HG03045 (cell line): ENCODE data around the gene GPC6.

ENCODE experiments used
- ATAC-seq: cut with Tn5 transposase; IDR thresholded peaks from one replicate; pipeline ENCODE4 v1.9.1; 2021; ENCODE audit warnings: mild to moderate bottlenecking, moderate library complexity; ENCODE audit not compliant: unreplicated experiment

GPC6 gene

DNA sequence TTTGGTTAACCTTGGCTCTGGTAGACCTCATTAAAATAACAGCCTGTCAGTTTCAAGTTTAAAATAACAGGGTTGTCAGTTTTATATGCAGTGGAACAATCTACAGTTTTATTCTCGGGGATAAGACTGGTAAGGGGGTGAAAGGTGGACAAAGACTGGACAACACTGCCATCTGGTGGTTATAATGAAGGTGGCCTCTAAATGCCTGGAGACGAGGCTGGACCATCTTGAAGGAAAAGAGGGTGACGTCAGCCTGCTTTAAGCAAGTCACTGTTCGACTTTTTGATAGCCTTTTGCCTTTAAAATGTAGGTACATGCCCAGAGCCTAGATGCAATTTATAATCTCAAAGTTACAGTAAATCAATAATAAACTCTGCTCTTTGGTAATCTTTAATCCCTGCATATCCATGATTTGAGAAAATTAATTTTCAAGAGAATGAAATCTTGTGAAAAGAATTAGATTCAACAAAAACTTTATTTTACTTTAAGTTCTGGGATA, 1135.9 kb downstream of the GPC6 start:
- ATAC-seq, result peak; percentile 98

DNA sequence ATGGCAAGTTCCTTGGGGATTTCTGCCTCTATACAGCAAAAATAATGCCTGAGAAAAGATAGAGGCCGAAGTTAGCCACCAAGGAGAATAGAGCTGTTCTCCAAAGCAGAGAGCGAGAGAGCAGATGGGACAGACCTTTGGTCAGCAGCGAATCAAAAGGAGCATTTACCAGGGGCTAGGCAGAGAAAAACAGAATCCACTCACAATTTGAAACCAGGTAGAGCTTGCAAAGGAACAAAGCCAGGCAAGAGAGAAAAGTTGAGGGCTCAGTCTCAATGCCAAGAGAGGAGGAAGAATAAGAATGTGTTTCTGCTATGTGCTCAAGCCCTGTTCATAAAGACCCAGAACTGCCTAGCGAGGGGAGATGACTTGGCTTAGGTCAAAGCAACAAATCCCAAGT, 1140.1 kb downstream of the GPC6 start:
- no peak for ATAC-seq

DNA sequence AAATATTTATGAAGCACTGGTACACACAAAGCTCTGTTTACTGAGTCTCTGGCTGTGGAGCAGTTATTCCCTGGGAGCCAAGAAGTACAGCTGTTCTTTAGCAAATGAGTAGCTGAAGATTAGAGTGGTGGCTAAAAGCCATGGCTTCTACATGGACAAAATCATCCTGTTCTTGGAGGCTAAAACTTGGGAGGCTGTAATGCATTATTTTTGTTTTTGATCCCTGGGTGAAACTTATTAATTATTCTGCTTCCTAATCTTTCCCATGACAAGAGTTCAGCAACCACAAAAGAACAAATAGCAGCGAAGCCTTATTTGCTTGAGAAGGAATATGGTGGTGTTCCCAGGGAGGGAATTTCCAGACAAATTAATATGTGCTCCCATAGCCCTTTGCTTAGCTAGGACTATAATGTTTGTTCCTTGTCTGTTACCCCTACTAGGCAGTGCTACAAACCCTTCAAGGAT, 1143.4 kb downstream of the GPC6 start:
- no peak for ATAC-seq

DNA sequence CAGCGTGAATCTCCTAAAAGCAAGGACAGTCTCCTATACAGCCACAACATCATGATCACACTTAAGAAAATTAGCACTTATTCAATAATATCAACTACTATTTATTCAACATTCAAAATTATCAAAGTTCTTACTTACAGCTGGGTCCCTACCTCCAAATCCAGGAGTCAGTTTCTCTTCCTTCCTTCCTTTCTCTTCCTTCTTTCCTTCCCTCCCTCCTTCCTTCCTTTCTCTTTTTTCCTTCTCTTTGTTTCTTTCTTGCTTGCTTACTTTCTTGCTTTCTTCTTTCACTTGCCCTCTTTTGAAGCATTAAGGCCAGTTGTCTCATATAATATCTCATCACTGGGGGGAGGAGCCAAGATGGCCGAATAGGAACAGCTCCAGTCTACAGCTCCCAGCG, 1145.2 kb downstream of the GPC6 start:
- no peak for ATAC-seq

DNA sequence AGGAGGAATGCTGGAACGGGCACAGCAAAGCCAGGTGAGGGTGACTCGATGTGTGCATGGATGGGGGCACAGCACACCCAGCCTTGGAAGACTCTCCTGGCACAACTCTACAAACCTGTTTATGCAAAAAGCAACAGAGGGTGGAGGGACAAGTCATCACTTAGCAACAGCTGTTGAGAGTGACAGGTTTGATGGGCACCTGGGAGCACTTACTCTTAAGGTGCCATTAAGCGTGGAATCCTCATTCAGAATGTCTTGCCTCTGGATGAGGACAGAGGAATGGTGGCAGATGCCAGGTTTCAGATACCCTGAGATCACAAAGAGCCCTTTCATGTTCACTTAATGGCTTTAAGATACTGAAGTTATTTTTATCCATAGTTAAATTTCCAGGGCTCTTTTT, 1155.9 kb downstream of the GPC6 start:
- no peak for ATAC-seq

DNA sequence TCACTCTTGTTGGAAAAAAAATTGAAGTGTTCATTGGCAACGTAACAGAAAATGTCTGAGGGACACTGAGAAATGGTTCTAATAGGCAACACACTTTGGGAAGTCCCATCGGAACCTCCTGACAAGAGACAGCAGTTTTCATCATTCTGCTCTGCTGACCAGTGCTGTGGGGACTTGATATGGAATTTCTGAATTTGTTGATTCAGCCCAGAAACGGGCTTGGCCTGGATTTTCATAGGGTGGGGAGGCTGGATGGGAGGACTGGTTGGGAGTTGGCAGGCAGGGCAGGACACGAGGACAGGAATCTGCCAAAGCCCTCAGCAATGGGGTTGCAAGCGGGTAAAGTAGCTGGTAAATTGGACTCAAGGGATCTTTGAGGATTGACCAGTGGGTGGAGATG, 1156.4 kb downstream of the GPC6 start:
- no peak for ATAC-seq

DNA sequence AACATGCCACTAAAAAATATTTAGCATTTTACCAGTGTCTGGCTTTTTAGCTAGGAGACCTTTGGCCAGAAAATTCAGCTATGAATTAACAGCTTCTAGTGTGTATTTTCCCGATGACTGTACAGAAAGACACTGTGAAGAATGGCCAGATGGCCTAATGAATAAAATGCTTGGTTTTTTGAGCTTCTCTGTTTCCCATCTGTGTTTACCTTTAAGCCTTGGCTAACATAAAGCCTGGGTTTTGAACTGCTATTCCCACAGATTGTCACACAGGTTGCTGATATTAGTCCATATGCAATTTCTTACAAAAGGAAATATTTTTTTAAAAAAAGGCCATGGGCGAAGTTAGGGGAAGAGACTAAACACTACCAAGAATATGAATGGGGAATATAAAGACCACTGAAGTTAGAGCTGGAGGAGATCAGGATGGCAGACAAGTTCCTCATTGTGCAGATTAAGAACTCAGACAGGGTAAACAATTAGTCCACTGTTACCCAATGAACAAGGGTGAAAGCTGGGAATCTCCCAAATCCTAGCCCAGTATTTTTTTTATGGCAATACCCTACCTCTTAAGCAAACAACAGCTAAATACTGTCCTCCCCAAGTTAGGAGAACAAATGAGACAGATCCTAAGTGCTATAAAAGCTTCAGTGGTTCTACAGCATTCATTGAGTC, 1157.8 kb downstream of the GPC6 start:
- no peak for ATAC-seq

DNA sequence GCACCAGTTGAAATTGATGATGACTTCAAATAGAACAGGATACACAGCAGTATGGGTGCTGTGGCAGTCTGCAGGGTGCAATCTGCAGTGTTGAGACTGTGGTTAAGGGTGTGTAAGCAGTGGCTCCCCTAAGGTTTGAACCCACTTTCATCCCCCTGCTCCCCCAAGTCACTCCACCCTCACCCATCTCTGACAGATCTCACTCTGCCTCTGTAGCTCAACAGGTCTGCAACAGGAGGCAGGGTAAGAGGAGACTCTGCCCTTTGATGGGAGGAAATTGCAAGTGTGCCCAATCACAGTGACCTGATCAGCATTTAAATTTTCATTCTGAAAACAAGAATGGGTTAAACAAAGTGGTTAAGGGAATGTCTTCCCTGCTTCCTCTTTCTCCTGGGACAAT, 1160.4 kb downstream of the GPC6 start:
- ATAC-seq, result no peak

DNA sequence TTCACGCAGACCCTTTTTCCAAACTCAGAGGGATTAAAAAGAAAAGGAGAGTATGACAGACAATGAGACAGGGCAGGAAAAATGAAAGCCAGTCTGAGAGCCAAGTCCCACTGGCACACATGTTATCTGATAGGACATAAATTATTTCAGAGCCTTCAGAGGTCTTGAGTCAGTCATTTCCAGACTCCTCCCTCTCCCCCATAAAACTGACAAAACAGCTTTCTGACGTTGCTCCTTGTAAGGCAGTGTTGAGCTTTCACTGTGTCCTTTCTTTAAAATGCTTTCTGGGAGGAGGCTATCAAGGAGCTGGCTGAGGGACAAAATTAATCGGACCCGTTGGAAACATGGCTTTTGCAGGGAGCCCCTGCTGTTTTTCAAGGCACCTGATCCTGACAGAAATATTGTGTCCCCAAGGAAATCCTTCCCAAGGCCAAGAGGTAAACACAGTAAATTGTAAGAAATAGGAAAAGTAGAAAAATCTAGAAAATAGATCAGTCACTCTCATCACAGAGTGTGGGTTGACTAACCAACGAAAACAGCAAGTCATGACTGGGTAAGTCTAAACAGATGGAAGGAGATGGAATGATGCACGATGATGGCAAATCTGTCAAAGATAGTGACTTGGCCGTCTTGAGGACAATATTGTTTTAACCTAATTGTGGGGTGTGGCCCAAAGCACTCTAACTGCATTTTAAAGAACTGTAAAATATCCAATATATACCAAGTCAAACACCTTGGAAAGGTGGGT, 1163.2 kb downstream of the GPC6 start:
- no peak for ATAC-seq

DNA sequence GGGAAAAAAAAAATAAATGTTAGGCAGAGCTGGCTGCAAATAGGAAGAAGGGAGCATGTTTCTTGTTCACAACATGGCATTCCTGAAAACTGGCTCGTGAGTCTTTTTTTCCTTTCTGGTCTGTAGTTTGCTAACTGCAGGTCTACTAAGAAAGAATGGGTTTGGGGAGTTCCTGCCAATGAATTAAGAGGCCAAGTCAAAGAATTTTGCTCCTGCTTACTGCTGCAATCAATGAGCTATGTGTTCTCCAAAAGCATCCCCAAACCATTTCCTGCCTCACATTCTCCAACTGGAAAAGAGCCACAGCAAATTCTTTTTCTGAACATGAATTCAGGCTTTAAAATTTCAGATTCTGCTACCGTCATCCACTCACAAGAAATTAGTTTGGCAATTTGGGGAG, 1164.3 kb downstream of the GPC6 start:
- ATAC-seq, result no peak

DNA sequence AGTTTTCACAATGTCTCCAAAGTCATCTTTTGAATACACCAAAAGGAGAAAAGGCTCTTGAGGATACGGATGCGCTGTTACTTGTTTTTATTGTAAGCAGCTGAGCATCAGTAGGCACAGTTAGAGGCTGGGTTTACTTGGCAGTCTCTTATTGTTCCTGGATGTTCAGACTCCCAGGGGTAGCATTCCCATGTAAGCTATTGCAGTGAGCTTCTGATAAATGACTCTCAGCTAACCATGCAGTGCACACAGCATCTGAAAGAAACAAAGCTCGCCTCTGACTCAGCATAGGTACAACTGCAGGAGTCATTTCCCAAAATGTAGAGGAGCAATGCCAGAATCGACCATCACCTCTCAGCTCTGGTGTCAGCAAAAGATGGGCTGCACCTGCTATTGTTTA, 1168.1 kb downstream of the GPC6 start:
- ATAC-seq, result no peak

DNA sequence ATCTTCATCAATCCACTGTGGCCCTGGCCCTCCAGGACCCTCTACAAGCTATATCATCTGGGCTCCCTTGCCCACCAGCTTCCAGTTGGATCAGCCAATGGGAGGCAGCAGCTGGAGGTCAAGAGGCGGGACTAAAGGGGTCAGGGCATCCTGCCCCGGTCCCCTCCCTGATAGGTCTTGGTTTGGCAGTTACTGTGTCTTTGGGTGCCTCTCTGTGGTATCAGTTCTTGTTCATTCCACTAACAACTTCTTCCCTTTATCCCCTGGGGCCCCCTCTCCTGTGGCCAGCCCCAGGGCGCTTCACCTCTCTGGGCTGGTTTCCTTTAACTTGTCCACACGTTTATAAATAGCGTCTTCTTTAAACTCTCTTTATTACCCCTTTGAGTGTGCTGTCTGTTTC, 1169.3 kb downstream of the GPC6 start:
- ATAC-seq, result no peak

DNA sequence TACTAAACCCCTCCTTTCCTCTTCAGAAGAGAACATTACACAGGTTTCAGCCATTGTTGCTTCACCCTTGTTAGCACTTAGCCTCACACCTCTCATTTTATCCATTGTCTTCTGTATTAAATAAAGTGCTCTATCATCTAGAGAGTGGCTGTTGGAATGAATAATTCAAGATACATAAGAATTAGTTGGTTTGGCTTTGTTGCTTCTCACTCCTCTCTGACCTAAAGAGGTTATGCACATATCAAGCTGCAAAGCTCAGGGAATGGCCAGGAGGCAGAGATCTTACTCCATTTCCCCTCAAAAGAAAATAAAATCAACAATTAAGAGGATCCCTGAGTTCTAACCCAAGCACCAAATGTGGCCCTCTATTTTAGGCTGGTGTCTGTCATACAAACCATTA, 1173.2 kb downstream of the GPC6 start:
- ATAC-seq, result no peak

DNA sequence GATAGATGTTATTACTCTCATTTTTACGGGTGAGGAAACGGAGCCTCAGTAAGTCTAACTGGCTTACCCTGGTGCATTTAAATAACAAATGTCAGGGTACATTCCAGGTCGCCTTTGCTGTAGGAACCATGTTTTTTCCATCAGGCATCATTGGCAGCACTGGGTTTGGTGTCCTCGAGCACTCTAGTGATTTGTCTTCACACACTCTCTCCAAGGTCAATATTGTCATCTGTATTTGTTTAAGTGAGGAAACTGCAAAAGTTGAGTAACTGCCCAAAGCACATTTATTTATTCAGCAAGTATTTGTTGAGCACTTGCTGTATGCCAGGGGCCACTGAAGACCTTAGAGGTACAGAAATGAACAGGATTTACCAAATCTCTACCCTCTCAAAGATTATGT, 1174.3 kb downstream of the GPC6 start:
- no peak for ATAC-seq

DNA sequence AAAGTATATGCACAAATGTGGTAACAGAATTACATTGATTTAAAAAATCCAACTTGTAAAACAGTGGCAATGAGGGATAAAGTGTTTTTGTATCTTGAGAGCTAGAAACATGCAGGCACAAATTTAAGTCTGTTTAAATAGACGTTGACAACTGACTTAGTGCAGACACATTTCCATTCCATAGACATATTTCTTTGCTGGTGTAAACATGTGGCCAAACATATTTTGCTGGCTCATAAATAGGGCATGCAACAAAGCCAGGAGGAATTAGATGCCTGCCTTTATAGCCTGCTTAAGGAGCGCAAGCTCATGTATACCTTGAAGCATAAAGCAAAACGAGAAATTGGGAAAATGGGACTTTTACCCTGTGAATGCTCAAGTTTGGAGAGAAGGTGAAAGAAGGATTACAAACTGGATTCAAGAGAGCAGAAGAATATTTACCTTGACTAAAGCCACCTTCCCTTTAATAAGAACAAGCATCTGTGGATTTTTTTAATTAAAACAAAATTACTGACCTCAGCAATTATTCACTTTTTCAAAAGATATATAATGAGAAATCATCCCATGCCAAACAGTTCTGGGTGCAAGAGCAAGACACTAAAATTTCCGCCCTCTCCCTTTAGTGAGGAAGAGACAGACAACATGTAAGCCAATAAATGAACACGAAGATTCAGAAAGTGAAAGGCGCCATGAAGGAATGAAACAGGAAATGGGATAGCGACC, 1181.9 kb downstream of the GPC6 start:
- no peak for ATAC-seq

DNA sequence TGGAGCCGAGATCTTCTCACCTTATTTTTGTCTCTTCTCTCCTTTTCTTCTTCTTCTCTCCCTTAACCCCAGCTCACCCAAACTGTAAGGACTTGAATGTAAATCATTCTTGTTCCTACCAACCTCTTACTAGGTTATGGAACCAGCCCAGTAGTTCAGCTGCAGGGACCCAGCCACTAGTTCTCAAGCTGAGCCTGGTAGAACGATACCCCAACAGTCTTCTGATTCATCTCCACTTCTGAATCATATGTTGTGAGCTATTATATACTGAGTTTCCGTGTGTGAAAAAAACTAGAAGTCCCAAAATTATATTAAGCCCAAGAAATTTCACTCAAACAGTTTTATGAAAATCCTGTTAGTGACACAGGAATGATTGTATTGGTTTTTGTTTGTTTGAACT, 1185.1 kb downstream of the GPC6 start:
- no peak for ATAC-seq

DNA sequence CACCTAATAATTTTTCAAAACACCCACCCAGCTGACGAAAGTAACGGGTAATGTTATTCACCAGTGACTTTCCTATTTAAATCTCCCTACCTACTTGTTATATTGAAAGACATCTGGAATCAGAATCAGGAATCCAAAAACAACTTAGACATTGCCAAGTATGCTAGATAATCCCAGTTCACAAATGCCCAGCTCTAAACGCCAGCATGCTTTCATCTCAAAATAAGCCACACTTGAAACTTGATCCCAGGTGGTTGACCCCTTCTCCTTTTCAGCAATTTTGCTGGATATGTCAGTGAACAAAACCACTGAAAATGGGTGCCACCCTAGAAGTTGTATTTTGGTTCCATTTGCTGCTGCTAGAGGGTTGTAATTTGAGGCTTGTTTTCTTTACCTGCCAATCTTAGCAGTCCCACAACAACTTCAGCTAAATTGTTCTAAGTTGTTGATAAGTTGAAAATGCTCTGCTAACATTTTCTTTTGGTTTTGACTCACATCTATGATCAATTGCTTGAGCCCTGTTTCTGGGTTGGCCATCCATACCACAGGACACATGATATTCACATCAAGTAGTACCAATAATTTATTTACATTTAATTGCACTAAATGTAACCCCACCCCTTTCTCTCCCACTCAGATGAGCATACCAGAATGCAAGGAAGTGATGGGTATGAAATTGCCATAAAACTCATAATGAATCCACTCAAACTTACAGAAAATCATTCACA, 1186.4 kb downstream of the GPC6 start:
- no peak for ATAC-seq

DNA sequence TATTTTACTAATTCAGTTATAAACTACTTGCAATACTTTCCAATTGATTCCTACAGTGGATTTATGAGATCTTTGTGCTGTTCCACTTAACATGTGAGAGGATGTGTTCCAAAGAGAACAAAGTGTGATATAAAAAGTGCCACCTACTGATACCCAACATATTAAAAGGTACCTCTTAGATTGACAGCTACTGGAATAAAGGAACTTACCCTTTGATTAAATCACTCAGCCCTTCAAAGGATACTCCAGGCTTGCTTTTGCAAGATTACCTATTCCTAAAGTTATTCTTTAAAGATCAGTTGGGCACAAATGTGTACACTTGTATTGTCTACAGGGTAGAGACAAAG, 1187.0 kb downstream of the GPC6 start:
- no peak for ATAC-seq

DNA sequence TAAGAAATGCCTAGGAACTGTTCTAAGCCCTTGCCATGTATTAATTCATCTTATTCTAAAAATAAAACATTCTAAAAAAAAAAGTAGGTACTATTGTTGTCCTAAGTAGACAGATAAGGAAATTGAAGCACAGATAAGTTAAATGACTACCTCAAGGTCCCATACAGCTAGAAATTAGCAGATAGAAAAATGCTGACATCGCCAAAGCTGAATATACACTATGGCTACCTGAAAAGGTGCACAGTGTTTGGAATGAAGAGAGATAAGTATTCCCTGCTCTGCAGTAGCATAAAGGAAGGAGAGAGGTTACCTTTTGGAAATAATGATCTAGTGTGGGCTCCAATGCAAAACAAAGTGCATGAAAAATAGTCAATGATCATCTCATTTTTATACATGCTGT, 1187.5 kb downstream of the GPC6 start:
- ATAC-seq, result no peak

DNA sequence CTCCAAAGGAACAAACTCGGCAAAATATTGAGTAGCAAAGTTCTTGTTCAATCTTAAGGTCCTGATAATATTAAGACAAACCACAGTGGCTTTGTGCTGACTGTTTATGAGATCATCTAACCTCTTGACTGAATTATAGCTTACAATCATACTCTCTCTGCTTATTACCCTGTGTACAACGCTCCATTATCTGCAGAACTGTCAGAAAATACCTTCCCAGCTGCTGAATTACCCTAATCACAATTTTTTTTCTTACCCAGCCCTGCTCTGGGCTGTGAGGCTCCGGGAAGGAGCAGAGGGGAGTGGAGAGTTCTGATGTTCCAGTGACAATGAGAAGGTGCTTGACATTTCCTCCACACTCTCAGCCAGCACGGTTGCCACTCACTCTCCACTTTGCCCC, 1188.1 kb downstream of the GPC6 start:
- ATAC-seq, result no peak

DNA sequence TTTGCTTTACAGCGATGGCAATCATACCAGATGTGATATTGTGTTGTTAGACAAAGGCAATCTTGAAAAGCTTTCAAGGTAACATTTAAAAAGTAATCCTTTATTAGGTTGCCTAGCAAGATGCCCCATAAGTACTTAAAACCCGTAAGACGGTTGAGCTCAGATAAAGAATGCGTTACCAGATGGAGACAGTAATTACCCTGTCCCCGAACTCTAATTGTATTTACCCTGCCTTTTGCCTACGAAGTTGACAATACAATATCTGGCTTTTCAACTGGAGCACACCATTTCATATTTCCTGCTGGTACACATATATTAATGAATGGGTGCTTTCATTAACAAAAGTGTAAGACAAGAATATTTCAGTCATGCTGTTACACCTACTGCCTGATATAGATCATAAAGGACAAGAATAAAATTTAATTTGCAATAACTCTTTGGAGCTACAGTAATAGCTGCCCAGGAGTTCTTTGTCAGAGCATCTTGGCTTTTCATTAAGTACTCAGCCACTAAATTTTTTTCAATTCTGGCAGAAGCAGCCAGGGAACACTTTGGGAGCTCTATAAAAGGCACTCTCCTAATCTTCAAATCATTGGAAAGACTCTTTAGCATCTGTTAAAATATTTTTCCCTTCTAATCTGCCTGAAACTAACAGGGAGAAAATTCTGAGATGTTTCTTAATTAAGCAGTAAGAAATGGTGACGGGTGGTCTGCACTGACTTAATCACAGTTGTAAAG, 1189.1 kb downstream of the GPC6 start:
- ATAC-seq, result no peak
